Stimulated activated naive B cell treated with anti-CD40 and anti-IgM and Interleukin-4, amounts not matched to agents 10 μg/mL and 1 μg/mL and 100 μg/mL, for 72 hours (primary cell): Measurements from ENCODE around the gene KRTAP9-3.
"Not testable (repeated sequence)": the region's sequence is repeated elsewhere in the genome, so short reads cannot be mapped to it uniquely, and the experiment has no call there.

Experiments
- ATAC-seq, 2 donors: fragments of 150-1000 bp; cut with Tn5 transposase; replicated peaks; 2 replicates each; pipeline ENCODE4 v1.10.0; 2021; ENCODE audit warnings: moderate library complexity in 1 of 2
- DNase-seq: peaks from one replicate; pipeline ENCODE4 v3.0.0; 2021
- H3K27ac Mint-ChIP-seq: one replicate; pipeline ENCODE4 v1.8.0; 2022; ENCODE audit warnings: mild to moderate bottlenecking, mixed read lengths
- H3K27me3 Mint-ChIP-seq, 2 donors: one replicate each; pipeline ENCODE4 v1.8.0; 2022; ENCODE audit warnings: mixed read lengths in 2 of 2
- H3K36me3 Mint-ChIP-seq, 2 donors: one replicate each; pipeline ENCODE4 v1.8.0; 2022; ENCODE audit warnings: mixed read lengths in 2 of 2, mild to moderate bottlenecking in 1 of 2
- H3K4me1 Mint-ChIP-seq, 2 donors: one replicate each; pipeline ENCODE4 v1.8.0; 2022; ENCODE audit warnings: mixed read lengths in 2 of 2, mild to moderate bottlenecking in 1 of 2
- H3K4me3 Mint-ChIP-seq, 2 donors: one replicate each; pipeline ENCODE4 v1.8.0; 2022; ENCODE audit warnings: mild to moderate bottlenecking in 2 of 2, mixed read lengths in 2 of 2, moderate library complexity in 1 of 2
- H3K9me3 Mint-ChIP-seq, 2 donors: one replicate each; pipeline ENCODE4 v1.8.0; 2022; ENCODE audit warnings: mixed read lengths in 2 of 2, mild to moderate bottlenecking in 1 of 2

KRTAP9-3 gene

GRCh38 chr17:41226598-41227095 is 5.6 kb upstream of the KRTAP9-3 start, which contains the start of gene KRTAP9-2:
TSS of gene KRTAP9-2 (plus strand) at chr17:41226648. CDS start at chr17:41226655, 7 bp downstream.
- peaks cover 5 to 11% of the 10 kb centered on the region in 2 donors for H3K4me1 Mint-ChIP-seq
- H3K27me3 Mint-ChIP-seq, H3K36me3 Mint-ChIP-seq, ATAC-seq, H3K4me3 Mint-ChIP-seq, H3K9me3 Mint-ChIP-seq, H3K27ac Mint-ChIP-seq, DNase-seq: not testable (repeated sequence)

GRCh38 chr17:41230094-41230493 is 2.2 kb upstream of the KRTAP9-3 start:
- Mint-ChIP-seq H3K4me1 (peaks cover 11% of the 10 kb centered on the region in 2 donors), H3K36me3 (no peaks in the 10 kb centered on the region), H3K4me3 (no peak overlapping the region), H3K27me3 (peaks cover 9 to 15% of the 10 kb centered on the region in 2 donors), H3K27ac (no peak overlapping the region), H3K9me3 (no peaks in the 10 kb centered on the region)
- DNase-seq (no peak), ATAC-seq (no peak)

- Mint-ChIP-seq H3K27me3 (peaks cover 14 to 23% of the 10 kb centered on the region in 2 donors), H3K36me3 (no peaks in the 10 kb centered on the region), H3K9me3 (no peaks in the 10 kb centered on the region), H3K27ac (no peak overlapping the region), H3K4me1 (peaks cover 11 to 17% of the 10 kb centered on the region in 2 donors), H3K4me3 (no peak overlapping the region)
- ATAC-seq: no peak
- DNase-seq: no peak
Observed at GRCh38 chr17:41231731-41232130, 518 bp upstream of the KRTAP9-3 start.

- not testable (repeated sequence) for DNase-seq, H3K4me1 Mint-ChIP-seq, H3K9me3 Mint-ChIP-seq, H3K4me3 Mint-ChIP-seq, ATAC-seq, H3K36me3 Mint-ChIP-seq, H3K27ac Mint-ChIP-seq
- H3K27me3 Mint-ChIP-seq: peaks cover 23 to 31% of the 10 kb centered on the region in 2 donors
Observed at GRCh38 chr17:41237116-41237515, 4.9 kb downstream of the KRTAP9-3 start.

- H3K4me3 Mint-ChIP-seq, H3K4me1 Mint-ChIP-seq, H3K9me3 Mint-ChIP-seq, ATAC-seq, H3K36me3 Mint-ChIP-seq, H3K27ac Mint-ChIP-seq, DNase-seq: not testable (repeated sequence)
- peaks cover 23 to 29% of the 10 kb centered on the region in 2 donors for H3K27me3 Mint-ChIP-seq
Observed at GRCh38 chr17:41237949-41238437, 5.7 kb downstream of the KRTAP9-3 start, which contains the start of gene KRTAP9-8. TSS of gene KRTAP9-8 (plus strand) at chr17:41237999. CDS start at chr17:41238052, 53 bp downstream.

- not testable (repeated sequence) for H3K4me1 Mint-ChIP-seq, DNase-seq, H3K4me3 Mint-ChIP-seq, H3K27me3 Mint-ChIP-seq, ATAC-seq, H3K27ac Mint-ChIP-seq, H3K9me3 Mint-ChIP-seq, H3K36me3 Mint-ChIP-seq
Observed at GRCh38 chr17:41246995-41247787, 14.9 kb downstream of the KRTAP9-3 start.

- DNase-seq, H3K36me3 Mint-ChIP-seq, ATAC-seq, H3K27ac Mint-ChIP-seq, H3K4me3 Mint-ChIP-seq, H3K9me3 Mint-ChIP-seq: not testable (repeated sequence)
- Mint-ChIP-seq H3K27me3 (peaks cover 5 to 11% of the 10 kb centered on the region in 2 donors), H3K4me1 (peaks cover 12 to 14% of the 10 kb centered on the region in 2 donors)
Observed at GRCh38 chr17:41249637-41250240, 17.5 kb downstream of the KRTAP9-3 start, which contains the start of gene KRTAP9-4. TSS of gene KRTAP9-4 (plus strand) at chr17:41249687. CDS start at chr17:41249721, 34 bp downstream.

GRCh38 chr17:41251261-41251660 is 19.0 kb downstream of the KRTAP9-3 start:
- H3K9me3 Mint-ChIP-seq: no peaks in the 10 kb centered on the region
- H3K27ac Mint-ChIP-seq: no peak overlapping the region
- ATAC-seq (no peak), DNase-seq (no peak)
- peaks cover 12 to 14% of the 10 kb centered on the region in 2 donors for H3K4me1 Mint-ChIP-seq
- no peak overlapping the region for H3K4me3 Mint-ChIP-seq
- no peaks in the 10 kb centered on the region for H3K36me3 Mint-ChIP-seq
- peaks cover 11 to 19% of the 10 kb centered on the region in 2 donors for H3K27me3 Mint-ChIP-seq

- DNase-seq (no peak), ATAC-seq (no peak)
- no peaks in the 10 kb centered on the region for H3K9me3 Mint-ChIP-seq
- peaks cover 29 to 32% of the 10 kb centered on the region in 2 donors for H3K27me3 Mint-ChIP-seq
- H3K4me3 Mint-ChIP-seq: no peak overlapping the region
- H3K4me1 Mint-ChIP-seq: peaks cover 6 to 12% of the 10 kb centered on the region in 2 donors
- no peaks in the 10 kb centered on the region for H3K36me3 Mint-ChIP-seq
- no peak overlapping the region for H3K27ac Mint-ChIP-seq
Observed at GRCh38 chr17:41254861-41255260, 22.6 kb downstream of the KRTAP9-3 start.

- not testable (repeated sequence) for H3K27ac Mint-ChIP-seq, H3K9me3 Mint-ChIP-seq, ATAC-seq, H3K4me3 Mint-ChIP-seq, H3K36me3 Mint-ChIP-seq, DNase-seq
- peaks cover 4 to 12% of the 10 kb centered on the region in 2 donors for H3K4me1 Mint-ChIP-seq
- H3K27me3 Mint-ChIP-seq: peaks cover 29 to 40% of the 10 kb centered on the region in 2 donors
Observed at GRCh38 chr17:41255381-41256290, 23.4 kb downstream of the KRTAP9-3 start, which contains the start of gene KRTAP9-9. TSS of gene KRTAP9-9 (plus strand) at chr17:41255384.

GRCh38 chr17:41256291-41256685 is 24.0 kb downstream of the KRTAP9-3 start:
- H3K27me3 Mint-ChIP-seq: peaks cover 29 to 41% of the 10 kb centered on the region in 2 donors
- peaks cover 0 to 2% of the 10 kb centered on the region in 2 donors for H3K9me3 Mint-ChIP-seq
- ATAC-seq (no peak), DNase-seq (no peak)
- H3K36me3 Mint-ChIP-seq: no peaks in the 10 kb centered on the region
- H3K4me1 Mint-ChIP-seq: peaks cover 4 to 12% of the 10 kb centered on the region in 2 donors
- no peak overlapping the region for H3K27ac Mint-ChIP-seq
- H3K4me3 Mint-ChIP-seq: no peak overlapping the region

GRCh38 chr17:41258406-41258805 is 26.2 kb downstream of the KRTAP9-3 start:
- no peak overlapping the region for H3K27ac Mint-ChIP-seq
- peaks cover 0 to 2% of the 10 kb centered on the region in 2 donors for H3K9me3 Mint-ChIP-seq
- no peak overlapping the region for H3K4me3 Mint-ChIP-seq
- no peak for ATAC-seq
- no peaks in the 10 kb centered on the region for H3K36me3 Mint-ChIP-seq
- H3K4me1 Mint-ChIP-seq: peaks cover 0 to 6% of the 10 kb centered on the region in 2 donors
- H3K27me3 Mint-ChIP-seq: peaks cover 35 to 37% of the 10 kb centered on the region in 2 donors
- no peak for DNase-seq

- Mint-ChIP-seq H3K4me1 (peaks cover 0 to 8% of the 10 kb centered on the region in 2 donors), H3K27me3 (peaks cover 19 to 38% of the 10 kb centered on the region in 2 donors), H3K27ac (no peak overlapping the region), H3K9me3 (peaks cover 0 to 2% of the 10 kb centered on the region in 2 donors), H3K36me3 (no peaks in the 10 kb centered on the region), H3K4me3 (no peak overlapping the region)
- DNase-seq (no peak), ATAC-seq (no peak)
Observed at GRCh38 chr17:41263212-41263611, 31.0 kb downstream of the KRTAP9-3 start.
